Aorta (tissue), 5 donors: ENCODE measurements around the gene COPS2. TPM values are rescaled to one million over a fixed set of nuclear protein-coding genes. Genes with fewer than 3 reads are reported as not detected.

ENCODE experiments used
- ATAC-seq: fragments of 200-7000 bp; cut with Tn5 transposase; one replicate; pipeline ENCODE4 v1.9.1; 2022; ENCODE audit warnings: moderate library complexity; ENCODE audit not compliant: low FRiP score
- DNase-seq, 2 donors: peaks; one replicate each; pipeline ENCODE4 v3.0.0-alpha.2; 2020
- H3K27ac ChIP-seq, 2 donors: one replicate each; pipeline ENCODE4 v1.5.1; 2013; ENCODE audit warnings: low read length in 2 of 2, mild to moderate bottlenecking in 2 of 2, moderate library complexity in 2 of 2, control low read depth in 1 of 2, inconsistent platforms in 1 of 2, low read depth in 1 of 2
- H3K27me3 ChIP-seq, 2 donors: one replicate each; pipeline ENCODE4 v1.6.1; 2013; ENCODE audit warnings: control low read depth in 1 of 2, low read length in 1 of 2, mild to moderate bottlenecking in 1 of 2, moderate library complexity in 1 of 2; ENCODE audit not compliant: insufficient read depth in 2 of 2, control insufficient read depth in 1 of 2
- H3K36me3 ChIP-seq, 2 donors: one replicate each; pipeline ENCODE4 v1.6.1; 2013; ENCODE audit warnings: control low read depth in 1 of 2, low read length in 1 of 2, mild to moderate bottlenecking in 1 of 2; ENCODE audit not compliant: insufficient read depth in 2 of 2, control insufficient read depth in 1 of 2
- H3K4me1 ChIP-seq, 2 donors: one replicate each; pipeline ENCODE4 v1.6.1; 2013; ENCODE audit warnings: low read length in 2 of 2, control low read depth in 1 of 2, mild to moderate bottlenecking in 1 of 2, moderate library complexity in 1 of 2; ENCODE audit not compliant: insufficient read depth in 2 of 2, control insufficient read depth in 1 of 2
- H3K4me3 ChIP-seq, 2 donors: one replicate each; pipeline ENCODE4 v1.5.1; 2013; ENCODE audit warnings: low read length in 2 of 2, control low read depth in 1 of 2, mild to moderate bottlenecking in 1 of 2
- H3K9me3 ChIP-seq: one replicate; pipeline ENCODE4 v1.6.1; 2013; ENCODE audit warnings: mild to moderate bottlenecking, low read length; ENCODE audit not compliant: control insufficient read depth
- WGBS, 2 donors: extraction: QIAGEN DNeasy Blood & Tissue Kit; methylation state at CpG; one replicate each; pipeline ENCODE4 v1.1.7; 2013; 5-methylcytosine and 5-hydroxymethylcytosine counted together
- intact Hi-C, 2 donors: fragments of 100-400 bp; cut with DNase I; formaldehyde crosslinking; loops; one replicate each; pipeline versions ENCODE4 v1.14.2 to v1.15.0; 2022
- polyA plus RNA-seq, 2 donors: library from polyadenylated mRNA; stranded (reverse); fragments of 200-250 nt; gene quantifications; one replicate each; pipeline ENCODE4 v1.2.3, GENCODE V29; 2013
- total RNA-seq, 2 donors: library from RNA; stranded (reverse); fragmentation: NEBNext Ultra II Directional; extraction: Animal tissue kit (Norgen Biotek cat#: 25700); gene quantifications; one replicate each; pipeline ENCODE4 v1.2.1, GENCODE V29; 2021
- donor health status: healthy with polysubstance abuse.
- donor health status: Bipolar disorder and iron deficiency.
- donor health status: DM: no; HTN: no; CAD: no.
- donor health status: DM: no; HTN: no; CAD: no.
- donor health status: DM: yes; HTN: yes; CAD: no.

The COPS2 gene
- total and polyA plus RNA-seq, 4 donors, result 60.9 to 85.9 (median 66.9) TPM

DNA sequence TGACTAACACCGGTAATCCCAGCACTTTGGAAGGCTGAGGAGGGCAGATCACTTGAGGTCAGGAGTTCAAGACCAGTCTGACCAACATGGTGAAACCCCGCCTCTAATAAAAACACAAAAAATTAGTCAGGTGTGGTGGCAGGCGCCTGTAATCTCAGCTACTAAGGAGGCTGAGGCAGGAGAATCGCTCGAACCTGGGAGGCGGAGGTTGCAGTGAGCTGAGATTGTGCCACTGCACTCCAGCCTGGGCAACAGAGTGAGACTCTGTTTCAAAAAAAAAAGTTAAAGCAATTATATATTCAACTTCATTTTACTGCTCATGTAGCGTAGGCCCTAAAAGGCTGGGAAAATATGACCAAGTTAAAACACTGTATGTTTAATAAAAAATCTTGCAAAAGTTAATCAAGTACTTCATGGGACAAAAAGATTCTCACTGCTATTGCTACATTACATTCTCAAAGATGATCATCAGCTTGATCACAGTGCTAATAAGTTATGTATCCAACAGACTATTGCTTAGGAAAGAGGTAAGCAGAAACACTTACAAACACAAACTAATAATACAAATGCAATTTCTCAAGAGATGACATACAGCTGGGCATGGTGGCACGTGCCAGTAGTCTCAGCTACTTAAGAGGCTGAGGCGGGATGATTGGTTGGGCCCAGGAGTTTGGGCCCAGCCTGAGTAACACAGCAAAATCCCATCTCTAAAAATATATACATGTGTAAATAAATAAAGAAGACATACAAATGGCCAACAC lies 2.7 kb downstream of the COPS2 start:
- no peak overlapping the region for H3K27ac ChIP-seq
- intact Hi-C loops, result no loop called here
- DNase-seq (no peak), ATAC-seq (no peak)
- no peaks in the 10 kb centered on the region for H3K9me3 ChIP-seq
- no peaks in the 10 kb centered on the region for H3K27me3 ChIP-seq
- no peak overlapping the region for H3K4me3 ChIP-seq
- WGBS, 2 donors, result 93 to 95% methylated on average over 9 of the region's 9 CpGs
- peaks cover 0 to 2% of the 10 kb centered on the region in 2 donors for H3K4me1 ChIP-seq
- no peaks in the 10 kb centered on the region for H3K36me3 ChIP-seq

DNA sequence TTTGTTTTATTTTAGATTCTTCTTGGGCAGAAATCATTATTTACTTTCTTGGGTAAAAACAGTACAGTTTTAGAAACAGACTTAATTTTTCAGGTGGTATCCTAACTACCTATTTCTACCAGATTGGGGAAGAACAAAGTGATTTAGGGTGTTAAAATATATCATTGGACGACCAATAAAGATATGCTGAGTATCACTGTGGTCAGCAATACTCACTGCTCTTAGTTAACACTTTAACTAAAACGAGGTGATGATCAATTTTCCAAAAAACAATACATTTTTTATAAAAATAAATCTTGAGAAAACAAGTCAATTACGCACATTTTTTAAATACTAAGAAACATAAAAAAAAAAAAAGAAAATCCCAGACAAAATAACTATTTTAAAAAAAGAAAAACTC lies 3.6 kb downstream of the COPS2 start:
- no peak overlapping the region for H3K27ac ChIP-seq
- no peak overlapping the region for H3K4me3 ChIP-seq
- ATAC-seq (no peak), DNase-seq (no peak)
- 72 to 75% methylated on average over 3 of the region's 3 CpGs for WGBS, 2 donors
- no peaks in the 10 kb centered on the region for H3K27me3 ChIP-seq
- H3K9me3 ChIP-seq, result no peaks in the 10 kb centered on the region
- H3K36me3 ChIP-seq, result no peaks in the 10 kb centered on the region
- H3K4me1 ChIP-seq, result peaks cover 0 to 2% of the 10 kb centered on the region in 2 donors
- intact Hi-C loops, result no loop called here

GRCh38 chr15:49148727-49149126 lies 6.7 kb downstream of the COPS2 start:
- ATAC-seq (no peak), DNase-seq (no peak)
- Histone ChIP-seq H3K27me3 (no peaks in the 10 kb centered on the region), H3K36me3 (no peaks in the 10 kb centered on the region), H3K4me1 (peaks cover 0 to 2% of the 10 kb centered on the region in 2 donors), H3K9me3 (no peaks in the 10 kb centered on the region), H3K27ac (no peak overlapping the region), H3K4me3 (no peak overlapping the region)
- intact Hi-C loops, result loop anchor here in 1 of 2 donors (5.0 kb wide), 1 partner anchor 286 kb away; no protein-coding TSS in a partner anchor
- 85 to 91% methylated on average over 1 of the region's 1 CpG for WGBS, 2 donors

DNA sequence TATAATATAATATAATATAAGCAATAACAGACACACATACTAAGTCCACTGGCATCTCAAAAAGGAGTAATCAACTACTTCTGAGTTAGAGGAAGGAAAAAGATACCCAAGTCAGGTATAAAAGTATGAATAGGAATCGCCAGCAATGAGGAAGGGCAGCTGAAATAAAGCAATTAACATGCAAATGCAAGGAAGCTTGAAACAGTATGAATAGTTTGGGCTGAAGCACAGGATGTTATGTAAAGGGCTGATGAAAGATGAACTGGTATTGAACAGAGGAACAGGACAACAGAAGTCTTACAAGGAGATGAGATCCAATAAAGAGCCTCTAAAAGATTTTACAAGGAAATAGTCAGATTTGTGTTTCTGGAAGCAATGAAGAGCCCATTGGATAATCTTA lies 7.1 kb downstream of the COPS2 start:
- WGBS, 2 donors, result 59 to 78% methylated on average over 1 of the region's 1 CpG
- Histone ChIP-seq H3K27me3 (no peaks in the 10 kb centered on the region), H3K4me1 (peaks cover 0 to 2% of the 10 kb centered on the region in 2 donors), H3K4me3 (no peak overlapping the region), H3K9me3 (no peaks in the 10 kb centered on the region), H3K27ac (no peak overlapping the region), H3K36me3 (no peaks in the 10 kb centered on the region)
- intact Hi-C loops, result loop anchor here in 1 of 2 donors (5.0 kb wide), 1 partner anchor 286 kb away; no protein-coding TSS in a partner anchor
- ATAC-seq, result no peak
- DNase-seq, result no peak

- Histone ChIP-seq H3K9me3 (no peaks in the 10 kb centered on the region), H3K27ac (no peak overlapping the region), H3K4me1 (peaks cover 0 to 2% of the 10 kb centered on the region in 2 donors), H3K36me3 (peaks cover 2 to 6% of the 10 kb centered on the region in 2 donors), H3K4me3 (no peak overlapping the region), H3K27me3 (no peaks in the 10 kb centered on the region)
- intact Hi-C loops, result loop anchor here (2.0 to 5.0 kb wide), 2 partner anchors 284 to 285 kb away; no protein-coding TSS in a partner anchor
- ATAC-seq (no peak), DNase-seq (no peak)
- WGBS, 2 donors, result 19 to 21% methylated on average over 3 of the region's 3 CpGs
These were observed 9.5 kb downstream of the COPS2 start for GRCh38 chr15:49145651-49146609.

- no peak overlapping the region for H3K4me3 ChIP-seq
- no peak overlapping the region for H3K27ac ChIP-seq
- H3K36me3 ChIP-seq, result peaks cover 0 to 6% of the 10 kb centered on the region in 2 donors
- intact Hi-C loops, result loop anchor here in 1 of 2 donors (10.0 kb wide), 1 partner anchor 93 kb away; the partner anchor contains the start of gene SECISBP2L
- no peaks in the 10 kb centered on the region for H3K27me3 ChIP-seq
- no peak for ATAC-seq
- no peaks in the 10 kb centered on the region for H3K4me1 ChIP-seq
- DNase-seq, result no peak
- WGBS, 2 donors, result 62 to 71% methylated on average over 2 of the region's 2 CpGs
- no peaks in the 10 kb centered on the region for H3K9me3 ChIP-seq
These were observed 17.5 kb downstream of the COPS2 start for GRCh38 chr15:49137861-49138260.

- no peak for ATAC-seq
- no peaks in the 10 kb centered on the region for H3K27me3 ChIP-seq
- intact Hi-C loops, result loop anchor here in 1 of 2 donors (10.0 kb wide), 1 partner anchor 91 kb away; the partner anchor contains the start of gene SECISBP2L
- H3K36me3 ChIP-seq, result no peaks in the 10 kb centered on the region
- H3K4me3 ChIP-seq, result no peak overlapping the region
- DNase-seq, result no peak
- H3K9me3 ChIP-seq, result no peaks in the 10 kb centered on the region
- H3K27ac ChIP-seq, result no peak overlapping the region
- 18 to 31% methylated on average over 3 of the region's 3 CpGs for WGBS, 2 donors
- no peaks in the 10 kb centered on the region for H3K4me1 ChIP-seq
These were observed 19.5 kb downstream of the COPS2 start for GRCh38 chr15:49135911-49136310.

- Histone ChIP-seq H3K27ac (no peak overlapping the region), H3K4me1 (no peaks in the 10 kb centered on the region), H3K36me3 (no peaks in the 10 kb centered on the region), H3K27me3 (no peaks in the 10 kb centered on the region), H3K4me3 (no peak overlapping the region), H3K9me3 (no peaks in the 10 kb centered on the region)
- intact Hi-C loops, result loop anchor here in 1 of 2 donors (10.0 kb wide), 1 partner anchor 91 kb away; the partner anchor contains the start of gene SECISBP2L
- no peak for ATAC-seq
- no peak for DNase-seq
- WGBS, 2 donors, result 47 to 59% methylated on average over 2 of the region's 2 CpGs
These were observed 20.0 kb downstream of the COPS2 start for GRCh38 chr15:49135342-49135857.
